NCI-H146 treated with DMSO at 0.1 percent for 48 hours (cell line): ENCODE measurements around the gene SLC1A7.

Experiments used
- DNase-seq: peaks from one replicate; lab custom pipeline; 2025; ENCODE audit not compliant: unreplicated experiment; lab: John Stamatoyannopoulos, UW

Gene SLC1A7

GRCh38 chr1:53162621-53163020 lies 20.2 kb upstream of the SLC1A7 start:
- DNase-seq: no peak

GRCh38 chr1:53160924-53161378 lies 18.5 kb upstream of the SLC1A7 start:
- no peak for DNase-seq

GRCh38 chr1:53158900-53159299 lies 16.5 kb upstream of the SLC1A7 start:
- DNase-seq: no peak

- no peak for DNase-seq
These were observed 14.3 kb upstream of the SLC1A7 start for GRCh38 chr1:53156783-53157182.

GRCh38 chr1:53155945-53156344 lies 13.5 kb upstream of the SLC1A7 start:
- DNase-seq: no peak

- DNase-seq: peak; percentile 58
These were observed 13.1 kb upstream of the SLC1A7 start for GRCh38 chr1:53155534-53155933.

GRCh38 chr1:53154859-53155438 lies 12.5 kb upstream of the SLC1A7 start:
- no peak for DNase-seq

GRCh38 chr1:53153752-53154151 lies 11.3 kb upstream of the SLC1A7 start:
- no peak for DNase-seq

GRCh38 chr1:53148123-53148522 lies 5.7 kb upstream of the SLC1A7 start:
- no peak for DNase-seq

- DNase-seq: no peak
These were observed 4.7 kb upstream of the SLC1A7 start for GRCh38 chr1:53147174-53147573.

- DNase-seq: no peak
These were observed 3.7 kb upstream of the SLC1A7 start for GRCh38 chr1:53145942-53146708.

GRCh38 chr1:53145619-53145941 lies 3.1 kb upstream of the SLC1A7 start:
- no peak for DNase-seq

- DNase-seq: no peak
These were observed 2.7 kb upstream of the SLC1A7 start for GRCh38 chr1:53145051-53145600.

GRCh38 chr1:53144201-53144600 lies 1.8 kb upstream of the SLC1A7 start:
- DNase-seq: no peak

GRCh38 chr1:53143527-53143926 lies 1.1 kb upstream of the SLC1A7 start:
- no peak for DNase-seq

- no peak for DNase-seq
These were observed 867 bp downstream of the SLC1A7 start for GRCh38 chr1:53141487-53142055.

GRCh38 chr1:53140451-53140850 lies 2.0 kb downstream of the SLC1A7 start:
- DNase-seq: no peak

GRCh38 chr1:53139951-53140361 lies 2.5 kb downstream of the SLC1A7 start:
- DNase-seq: no peak

- DNase-seq: no peak
These were observed 3.2 kb downstream of the SLC1A7 start for GRCh38 chr1:53138991-53139884.

- DNase-seq: no peak
These were observed 4.7 kb downstream of the SLC1A7 start for GRCh38 chr1:53137729-53138128.

GRCh38 chr1:53135735-53136114 lies 6.7 kb downstream of the SLC1A7 start:
- no peak for DNase-seq
